Measurements from ENCODE around the gene SLC25A42.
"Not testable (repeated sequence)": the region's sequence is repeated elsewhere in the genome, so short reads cannot be mapped to it uniquely, and the experiment has no call there.

SLC25A42 gene

GRCh38 chr19:19068659-19069654, 5.2 kb downstream of the SLC25A42 start:
- DNase-seq (ENCODE audit: low spot score) = no peak

GRCh38 chr19:19071897-19072296, 8.1 kb downstream of the SLC25A42 start:
- DNase-seq (ENCODE audit: low spot score) = no peak

GRCh38 chr19:19074196-19074882, 10.5 kb downstream of the SLC25A42 start:
- DNase-seq (ENCODE audit: low spot score) = no peak

GRCh38 chr19:19075126-19075525, 11.3 kb downstream of the SLC25A42 start:
- no peak for DNase-seq (ENCODE audit: low spot score)

GRCh38 chr19:19076476-19076875, 12.7 kb downstream of the SLC25A42 start:
- no peak for DNase-seq (ENCODE audit: low spot score)

- no peak for DNase-seq (ENCODE audit: low spot score)
Measured at GRCh38 chr19:19077103-19077502, 13.3 kb downstream of the SLC25A42 start.

- DNase-seq (ENCODE audit: low spot score) = no peak
Measured at GRCh38 chr19:19078801-19079200, 15.0 kb downstream of the SLC25A42 start.

- DNase-seq (ENCODE audit: low spot score) = no peak
Measured at GRCh38 chr19:19079571-19079970, 15.8 kb downstream of the SLC25A42 start.

GRCh38 chr19:19081642-19082151, 17.9 kb downstream of the SLC25A42 start:
- DNase-seq (ENCODE audit: low spot score) = no peak

- no peak for DNase-seq (ENCODE audit: low spot score)
Measured at GRCh38 chr19:19083413-19084178, 19.8 kb downstream of the SLC25A42 start.

- DNase-seq (ENCODE audit: low spot score) = no peak
Measured at GRCh38 chr19:19087676-19088075, 23.9 kb downstream of the SLC25A42 start.

- no peak for DNase-seq (ENCODE audit: low spot score)
Measured at GRCh38 chr19:19094513-19094912, 30.7 kb downstream of the SLC25A42 start.

- DNase-seq (ENCODE audit: low spot score) = no peak
Measured at GRCh38 chr19:19095691-19096090, 31.9 kb downstream of the SLC25A42 start.

GRCh38 chr19:19096641-19097627, 33.1 kb downstream of the SLC25A42 start:
- no peak for DNase-seq (ENCODE audit: low spot score)

GRCh38 chr19:19098084-19098702, 34.4 kb downstream of the SLC25A42 start:
- no peak for DNase-seq (ENCODE audit: low spot score)

- DNase-seq (ENCODE audit: low spot score) = no peak
Measured at GRCh38 chr19:19098703-19099632, 35.2 kb downstream of the SLC25A42 start.

- DNase-seq (ENCODE audit: low spot score) = no peak
Measured at GRCh38 chr19:19101540-19101939, 37.7 kb downstream of the SLC25A42 start.

- DNase-seq (ENCODE audit: low spot score) = not testable (repeated sequence)
Measured at GRCh38 chr19:19102566-19102965, 38.8 kb downstream of the SLC25A42 start.

- no peak for DNase-seq (ENCODE audit: low spot score)
Measured at GRCh38 chr19:19103167-19103566, 39.4 kb downstream of the SLC25A42 start.
